ENCODE measurements around the gene UFC1.
A peak's percentile ranks its signal among the peaks of the same experiment; 100 is the strongest.
"Not testable (repeated sequence)": the region's sequence is repeated elsewhere in the genome, so short reads cannot be mapped to it uniquely, and the experiment has no call there.

Gene UFC1

GRCh38 chr1:161115132-161115711 lies 38.6 kb upstream of the UFC1 start:
- TF ChIP-seq OSR1 (CRISPR knock-in tag; IDR thresholded peaks at IDR 0.05) (no peak), CSRNP3 (CRISPR knock-in tag; IDR thresholded peaks at IDR 0.05) (no peak), ISL1 (CRISPR knock-in tag; IDR thresholded peaks at IDR 0.05) (no peak), ARNTL (CRISPR knock-in tag; IDR thresholded peaks at IDR 0.05; ENCODE audit: borderline replicate concordance, low read depth) (no peak), ZFP3 (CRISPR knock-in tag; IDR thresholded peaks at IDR 0.05) (no peak), PPARA (CRISPR knock-in tag; IDR thresholded peaks at IDR 0.05; ENCODE audit: borderline replicate concordance) (no peak), BACH2 (CRISPR knock-in tag; IDR thresholded peaks at IDR 0.05; ENCODE audit: borderline replicate concordance) (no peak), TCF4 (CRISPR knock-in tag; IDR thresholded peaks at IDR 0.05; ENCODE audit: borderline replicate concordance) (no peak), ZFP30 (CRISPR knock-in tag; IDR thresholded peaks at IDR 0.05) (no peak), TOX (CRISPR knock-in tag; IDR thresholded peaks at IDR 0.05; ENCODE audit: borderline replicate concordance) (no peak; the same call in 1 of the 2 replicates), ZNF565 (CRISPR knock-in tag; conservative IDR thresholded peaks at IDR 0.05; ENCODE audit: low read depth) (no peak), GLIS3 (CRISPR knock-in tag; IDR thresholded peaks at IDR 0.05) (no peak), PATZ1 (CRISPR knock-in tag; IDR thresholded peaks at IDR 0.05; ENCODE audit: borderline replicate concordance) (no peak), SNAI2 (CRISPR knock-in tag; IDR thresholded peaks at IDR 0.05) (no peak), ZNF70 (CRISPR knock-in tag; IDR thresholded peaks at IDR 0.05) (no peak), ZC3H10 (CRISPR knock-in tag; IDR thresholded peaks at IDR 0.05) (no peak), RARB (CRISPR knock-in tag; IDR thresholded peaks at IDR 0.05) (no peak), POU6F1 (CRISPR knock-in tag; IDR thresholded peaks at IDR 0.05; ENCODE audit: borderline replicate concordance, low read depth) (no peak)
- TF ChIP-seq, protein P1, sequence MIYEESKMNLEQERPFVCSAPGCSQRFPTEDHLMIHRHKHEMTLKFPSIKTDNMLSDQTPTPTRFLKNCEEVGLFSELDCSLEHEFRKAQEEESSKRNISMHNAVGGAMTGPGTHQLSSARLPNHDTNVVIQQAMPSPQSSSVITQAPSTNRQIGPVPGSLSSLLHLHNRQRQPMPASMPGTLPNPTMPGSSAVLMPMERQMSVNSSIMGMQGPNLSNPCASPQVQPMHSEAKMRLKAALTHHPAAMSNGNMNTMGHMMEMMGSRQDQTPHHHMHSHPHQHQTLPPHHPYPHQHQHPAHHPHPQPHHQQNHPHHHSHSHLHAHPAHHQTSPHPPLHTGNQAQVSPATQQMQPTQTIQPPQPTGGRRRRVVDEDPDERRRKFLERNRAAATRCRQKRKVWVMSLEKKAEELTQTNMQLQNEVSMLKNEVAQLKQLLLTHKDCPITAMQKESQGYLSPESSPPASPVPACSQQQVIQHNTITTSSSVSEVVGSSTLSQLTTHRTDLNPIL (CRISPR knock-in tag; IDR thresholded peaks at IDR 0.05; ENCODE audit: low read depth) = no peak
- ATAC-seq = no peak

DNA sequence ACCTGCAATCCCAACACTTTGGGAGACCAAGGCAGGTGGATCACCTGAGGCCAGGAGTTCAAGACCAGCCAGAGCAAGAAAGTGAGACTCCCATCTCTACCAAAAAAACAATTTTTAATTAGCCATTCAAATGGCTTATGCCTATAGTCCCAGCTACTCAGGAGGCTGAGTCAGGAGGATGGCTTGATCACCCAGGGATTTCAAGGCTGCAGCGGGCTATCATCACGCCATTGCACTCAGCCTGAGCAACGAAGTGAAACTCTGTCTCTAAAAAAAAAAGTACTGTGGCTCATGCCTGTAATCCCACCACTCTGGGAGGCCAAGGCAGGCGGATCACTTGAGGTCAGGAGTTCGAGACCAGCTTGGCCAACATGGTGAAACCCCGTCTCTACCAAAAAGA lies 37.8 kb upstream of the UFC1 start:
- not testable (repeated sequence) for ATAC-seq

DNA sequence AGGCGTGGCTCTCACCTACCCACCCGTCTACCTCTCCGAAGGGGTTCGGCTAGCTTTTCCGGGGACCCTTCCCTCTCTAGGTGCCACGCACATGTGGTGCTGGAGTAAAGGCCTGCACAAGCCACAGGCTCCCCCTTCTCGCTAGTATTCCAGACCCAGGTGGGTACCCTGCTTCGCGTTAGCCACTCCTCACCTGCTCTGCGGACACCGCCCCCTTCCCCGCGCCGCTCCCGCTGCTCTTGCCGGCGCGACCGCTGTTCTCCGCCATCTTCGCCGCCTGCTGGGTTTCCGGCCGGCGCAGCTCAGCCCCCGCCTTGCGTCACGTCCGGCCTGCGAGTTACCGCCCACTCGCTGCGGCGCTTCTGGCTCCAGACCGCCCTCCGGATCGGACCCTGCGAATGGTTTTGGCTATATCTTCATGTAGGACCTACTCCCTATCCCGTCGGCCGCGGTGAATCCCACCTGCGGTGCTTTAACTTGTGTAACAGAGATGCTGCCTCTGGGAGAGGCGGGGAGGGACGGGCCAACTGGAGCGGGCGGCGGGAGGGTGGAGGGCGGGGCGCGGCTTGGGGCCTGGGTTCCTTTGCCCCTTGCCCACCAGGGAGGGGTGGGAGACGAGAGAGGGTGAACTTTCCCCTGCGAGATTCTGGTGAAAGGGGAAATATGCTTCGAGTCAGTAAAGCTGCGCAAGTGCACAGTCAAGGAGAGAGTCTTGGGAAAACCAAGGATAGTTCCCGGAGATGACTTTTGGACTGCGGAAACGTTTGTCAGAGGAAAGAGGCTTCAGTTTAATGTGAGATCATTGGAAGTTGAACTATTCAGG lies 35.8 kb upstream of the UFC1 start, which contains the start of the genes NIT1 and PFDN2:
TSS of gene NIT1 (plus strand) at position 347 of the 823 bp plus-strand sequence. CDS start at position 419, 72 bp downstream.
TSS of gene PFDN2 (minus strand) at position 279 of the 823 bp plus-strand sequence. CDS start at position 268, 11 bp downstream.
- no peak for TF ChIP-seq ISL1 (CRISPR knock-in tag; IDR thresholded peaks at IDR 0.05)
- no peak for TF ChIP-seq ESRRG (CRISPR knock-in tag; IDR thresholded peaks at IDR 0.05)
- TF ChIP-seq POU6F1 (CRISPR knock-in tag; IDR thresholded peaks at IDR 0.05; ENCODE audit: borderline replicate concordance, low read depth) = peak; percentile 36; the same call in 1 of the 2 replicates
- TF ChIP-seq OSR1 (CRISPR knock-in tag; IDR thresholded peaks at IDR 0.05) = no peak
- ATAC-seq = peak; percentile 90
